Measurements from ENCODE around the gene NTN3. TPM values are rescaled to one million over a fixed set of nuclear protein-coding genes. Genes with fewer than 3 reads are reported as not detected.

Gene NTN3
- total and polyA plus RNA-seq, 2 of the 8 experiments (the other 6 are each of a cell fraction or from before 2014, with no cell fraction given): 0.30 to 0.34 TPM

DNA sequence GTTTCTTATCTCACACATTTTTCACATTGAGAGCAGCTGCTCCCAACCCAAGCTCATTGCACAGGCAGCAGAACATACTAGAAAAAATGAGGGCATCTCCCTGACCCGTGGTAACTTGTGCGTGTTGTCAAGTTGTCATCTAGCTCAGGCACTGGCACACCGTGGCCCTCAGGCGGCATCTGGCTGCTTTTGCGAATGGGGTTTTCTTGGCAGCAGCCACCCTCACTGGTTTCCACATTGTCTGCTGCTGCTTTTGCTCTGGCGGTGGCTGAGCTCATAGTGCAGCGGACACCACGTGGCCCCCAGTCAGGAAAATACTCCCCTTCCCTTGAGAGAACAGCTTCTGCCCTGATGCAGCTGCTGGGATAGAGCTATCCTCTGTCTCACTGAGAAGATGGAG is 20.6 kb upstream of the NTN3 start:
- Histone ChIP-seq H3K23ac (ENCODE audit: insufficient read length) (no peak overlapping the region), H3K14ac (ENCODE audit: insufficient read length) (no peak overlapping the region), H2BK5ac (ENCODE audit: low read depth, low read length) (no peak overlapping the region), H2AK5ac (ENCODE audit: low read depth, low read length) (no peak overlapping the region), H3K18ac (ENCODE audit: extremely low read depth, low read length) (no peak overlapping the region), H2BK20ac (ENCODE audit: low read length) (no peak overlapping the region), H2BK15ac (ENCODE audit: low read length) (no peak overlapping the region), H3K4me2 (ENCODE audit: insufficient read depth in 1 of 2, low read depth in 2 of 2, low read length in 2 of 2) (no peak overlapping the region), H4K20me1 (replicated peaks in 1 of 2; ENCODE audit: control insufficient read depth in 1 of 2, insufficient read depth in 2 of 2, low read length in 2 of 2) (peaks cover 15 to 17% of the 10 kb centered on the region in 2 experiments), H3K9me3 (ENCODE audit: insufficient read depth in 2 of 2, low read depth in 1 of 2, low read length in 1 of 2) (no peaks in the 10 kb centered on the region), H3K23me2 (ENCODE audit: low read depth, low read length) (no peaks in the 10 kb centered on the region), H2BK12ac (ENCODE audit: low read depth, low read length) (no peak overlapping the region), H3K4ac (replicated peaks; ENCODE audit: insufficient read length, low read depth, low read length) (no peak overlapping the region), H3K27ac (ENCODE audit: low read depth, low read length) (no peak overlapping the region), H4K5ac (ENCODE audit: insufficient read length, low read depth, low read length) (no peak overlapping the region), H3K4me3 (ENCODE audit: extremely low read depth in 1 of 4, insufficient read depth in 2 of 4, low read depth in 3 of 4, low read length in 4 of 4) (no peak overlapping the region), H3K79me1 (ENCODE audit: low read depth, low read length) (no peaks in the 10 kb centered on the region; the same call in 1 of the 2 replicates), H3K27me3 (replicated peaks in 1 of 4; ENCODE audit: control insufficient read depth in 3 of 4, extremely low read depth in 1 of 4, insufficient read depth in 3 of 4, low read length in 3 of 4) (no peaks in the 10 kb centered on the region), H4K8ac (ENCODE audit: extremely low read depth, insufficient read depth, low read length) (no peak overlapping the region), H2AFZ (ENCODE audit: low read length) (no peak overlapping the region), H2BK120ac (replicated peaks; ENCODE audit: low read depth, low read length) (no peak overlapping the region), H3K79me2 (ENCODE audit: control insufficient read depth in 1 of 2, insufficient read depth in 2 of 2, low read length in 2 of 2) (no peaks in the 10 kb centered on the region), H3K4me1 (replicated peaks in 1 of 4; ENCODE audit: control insufficient read depth in 3 of 4, insufficient read depth in 4 of 4, low read length in 3 of 4) (no peaks in the 10 kb centered on the region), H3K36me3 (ENCODE audit: control insufficient read depth in 2 of 4, insufficient read depth in 4 of 4, low read length in 3 of 4) (peaks cover 45 to 74% (median 66%) of the 10 kb centered on the region in 4 experiments), H4K91ac (replicated peaks; ENCODE audit: insufficient read length, low read length) (no peak overlapping the region), H3K9ac (replicated peaks in 1 of 4; ENCODE audit: extremely low read depth in 1 of 4, low read depth in 3 of 4, low read length in 3 of 4) (no peak overlapping the region), H3K56ac (replicated peaks; ENCODE audit: insufficient read length, low read depth, low read length) (no peak overlapping the region)
- DNase-seq (ENCODE audit: low read depth in 1 of 2, low spot score in 2 of 2) (no peak), FAIRE-seq (no peak)
- no peak for TF ChIP-seq EGR1 (IDR thresholded peaks at IDR 0.05; ENCODE audit: borderline replicate concordance, low read depth, low read length)
- no peak for TF ChIP-seq SIRT6 (IDR thresholded peaks at IDR 0.05; ENCODE audit: low read length)
- no peak for TF ChIP-seq RFX5 (IDR thresholded peaks at IDR 0.05; ENCODE audit: borderline replicate concordance, low read depth, low read length)
- no peak for TF ChIP-seq FOSL1 (IDR thresholded peaks at IDR 0.05; ENCODE audit: insufficient read depth, low read depth, low read length)
- ChIA-PET POLR2A (ENCODE audit: partially characterized antibody) (interaction anchor here (1.1 to 2.2 kb wide), 5 partner anchors 9 to 193 kb away, joined by 4 to 6 read pairs (median 5); partner anchors contain the start of gene TEDC2), CTCF (ENCODE audit: partially characterized antibody) (interaction anchor here (0.6 to 1.8 kb wide), 7 partner anchors 10 to 471 kb away, joined by 3 to 7 read pairs (median 3); no protein-coding TSS in a partner anchor)
- 90% methylated on average over 8 of the region's 8 CpGs; no CpG with 5 or more reads in 1 of the 2 experiments for WGBS, 2 experiments (ENCODE audit: extremely low coverage in 1 of 2, insufficient coverage in 1 of 2, insufficient read length in 1 of 2, insufficient replicate concordance in 2 of 2, low coverage in 1 of 2, low lambda C conversion rate in 2 of 2, missing lambda C conversion rate in 1 of 2)
